ENCODE measurements around the gene DDC.
"Not testable (repeated sequence)": the region's sequence is repeated elsewhere in the genome, so short reads cannot be mapped to it uniquely, and the experiment has no call there.

Gene DDC

DNA sequence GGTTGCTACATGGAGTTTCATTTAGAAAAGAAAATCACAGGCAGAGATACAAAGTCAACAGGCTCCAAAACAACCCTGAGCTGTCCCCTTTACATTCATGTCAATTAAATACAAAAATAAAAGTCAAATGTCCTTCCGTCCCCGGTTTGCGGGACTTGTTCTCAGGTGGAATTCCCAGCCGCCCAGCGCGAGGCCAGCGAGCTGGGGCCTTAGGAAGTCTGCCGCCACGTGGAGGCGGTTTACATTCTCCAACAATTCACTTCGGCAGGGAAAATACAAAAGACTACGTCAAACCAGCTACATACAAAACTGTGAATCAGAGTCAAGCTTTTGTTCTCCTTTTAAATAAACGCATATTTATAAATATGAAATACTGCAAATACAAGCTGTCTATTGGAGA lies 25.3 kb upstream of the DDC start:
- DNase-seq (ENCODE audit: low read depth in 1 of 2, low spot score in 1 of 2) = no peak

DNA sequence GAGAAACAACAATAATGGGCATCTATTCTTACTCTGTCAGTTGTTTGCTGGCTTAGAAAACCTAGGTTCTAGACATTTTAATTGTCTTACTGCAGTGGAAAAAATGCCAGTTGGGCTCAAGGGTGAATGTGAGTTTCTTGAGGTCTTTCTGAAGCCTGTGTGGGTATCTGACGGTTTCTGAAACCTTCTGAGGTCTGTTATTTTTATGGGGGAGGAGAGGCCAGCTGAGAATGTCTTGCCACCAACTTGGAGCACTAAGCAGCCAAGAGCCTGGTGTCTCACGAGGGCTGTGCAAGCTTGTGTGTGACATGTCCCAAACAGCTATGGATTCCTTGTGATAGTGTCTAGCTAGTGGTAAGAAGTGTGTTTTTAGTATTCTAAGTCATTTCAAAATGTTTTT lies 24.2 kb upstream of the DDC start:
- DNase-seq (ENCODE audit: low read depth in 1 of 2, low spot score in 1 of 2) = no peak

DNA sequence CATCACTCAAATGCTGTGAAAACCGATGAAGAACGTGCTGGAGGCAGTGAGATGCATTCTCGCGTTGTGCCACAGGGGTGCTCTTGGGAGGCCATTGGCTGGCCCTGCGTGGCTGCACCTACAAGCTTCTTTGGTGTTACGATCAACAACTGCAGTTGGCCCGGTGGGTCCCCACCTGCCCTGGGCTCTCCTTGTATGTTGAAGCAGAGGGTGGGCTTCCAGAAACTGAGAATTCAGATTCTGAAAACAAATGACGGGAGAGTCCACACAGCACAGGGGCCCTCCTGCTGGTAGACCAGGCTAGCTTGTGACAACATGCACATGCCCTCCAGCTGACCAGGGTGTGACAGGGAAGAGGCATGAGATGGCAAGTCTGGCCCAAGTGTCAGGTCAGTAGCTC lies 23.7 kb upstream of the DDC start:
- no peak for DNase-seq (ENCODE audit: low read depth in 1 of 2, low spot score in 1 of 2)

DNA sequence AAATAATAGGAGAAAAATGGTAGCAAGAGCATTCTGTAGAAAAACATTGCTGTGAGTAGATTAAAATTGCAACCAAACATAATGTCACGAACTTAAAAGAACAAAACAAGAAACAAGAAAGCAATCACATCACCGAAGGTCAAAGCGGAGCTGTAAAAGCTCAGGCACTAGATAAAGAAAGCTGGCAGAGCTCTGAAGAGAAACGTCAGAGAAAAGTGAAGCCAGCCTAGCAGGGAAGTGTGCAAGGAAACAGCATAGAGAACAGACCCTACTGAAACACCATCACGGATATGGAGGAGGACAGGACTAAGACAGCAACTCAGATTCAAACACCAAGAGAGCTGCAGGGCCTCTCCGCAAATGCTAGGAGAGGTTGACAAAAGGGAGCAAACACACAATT lies 22.5 kb upstream of the DDC start:
- DNase-seq (ENCODE audit: low read depth in 1 of 2, low spot score in 1 of 2) = no peak

DNA sequence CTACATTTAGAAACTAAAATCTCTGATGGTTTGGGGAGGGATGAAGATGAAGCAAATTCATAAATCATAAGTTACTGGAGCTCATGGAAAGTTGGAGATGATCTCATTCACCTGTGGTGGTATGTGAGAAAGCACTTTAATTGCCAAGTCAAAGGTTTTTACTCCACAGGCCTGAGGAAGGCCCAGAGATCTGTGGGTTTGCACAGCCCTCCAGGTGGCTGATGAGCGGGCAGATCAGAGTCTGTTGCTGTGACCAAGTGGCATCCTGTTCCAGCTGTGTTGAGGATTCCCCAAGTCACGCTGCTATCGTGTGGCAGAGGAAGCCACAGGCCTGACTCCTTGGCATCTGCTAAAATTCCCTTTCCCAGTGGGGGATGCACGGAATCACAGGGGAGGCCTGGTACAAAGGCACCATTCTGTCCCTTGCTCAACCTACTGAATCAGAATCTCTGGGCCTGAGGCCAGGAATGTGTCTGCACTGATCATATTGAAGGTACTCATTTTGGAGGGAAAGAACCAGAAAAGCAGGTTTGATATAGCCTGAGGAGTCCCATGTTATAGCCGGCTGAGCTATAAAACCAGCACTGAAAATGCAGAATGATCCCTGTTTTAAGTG lies 19.7 kb upstream of the DDC start:
- no peak for DNase-seq (ENCODE audit: low read depth in 1 of 2, low spot score in 1 of 2)

DNA sequence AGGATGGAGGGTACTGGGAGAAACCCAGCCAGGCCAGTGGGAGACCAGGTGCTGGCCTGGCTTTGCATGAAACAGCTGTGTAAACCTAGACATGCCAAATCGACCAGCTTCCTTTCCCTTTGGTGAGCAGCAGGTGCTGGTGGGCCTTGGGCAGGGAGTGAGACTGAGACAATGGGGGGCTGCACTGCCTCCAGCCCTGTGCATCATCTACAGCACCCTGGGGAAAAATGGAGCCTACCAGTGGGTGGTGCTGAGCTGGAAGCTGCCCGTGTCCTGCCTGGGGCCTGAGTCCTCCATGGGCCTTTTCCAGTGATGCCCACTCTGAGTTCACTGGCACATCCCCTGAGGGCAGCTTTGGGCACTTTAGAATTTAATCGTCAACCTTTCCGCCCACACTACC lies 19.2 kb upstream of the DDC start:
- no peak for DNase-seq (ENCODE audit: low read depth in 1 of 2, low spot score in 1 of 2)

DNA sequence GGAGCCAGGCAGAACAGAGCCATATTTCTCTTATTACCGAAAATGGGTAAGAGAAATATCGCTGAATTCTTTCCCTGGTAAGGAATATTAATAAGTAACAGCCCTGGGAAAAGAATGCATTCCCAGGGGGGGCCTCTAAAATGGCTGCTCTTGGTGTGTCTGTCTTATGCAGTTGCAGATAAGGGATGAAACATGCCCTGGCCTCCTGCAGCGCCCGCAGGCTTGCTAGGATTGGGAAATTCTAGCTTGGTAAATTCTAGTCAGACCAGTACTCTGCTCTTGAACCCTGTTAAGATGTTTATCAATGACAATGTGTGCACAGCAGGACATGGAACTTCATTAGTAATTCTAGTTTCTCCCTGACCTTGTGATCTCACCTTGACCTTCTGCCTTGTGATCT lies 18.1 kb upstream of the DDC start:
- DNase-seq (ENCODE audit: low read depth in 1 of 2, low spot score in 1 of 2) = not testable (repeated sequence)

DNA sequence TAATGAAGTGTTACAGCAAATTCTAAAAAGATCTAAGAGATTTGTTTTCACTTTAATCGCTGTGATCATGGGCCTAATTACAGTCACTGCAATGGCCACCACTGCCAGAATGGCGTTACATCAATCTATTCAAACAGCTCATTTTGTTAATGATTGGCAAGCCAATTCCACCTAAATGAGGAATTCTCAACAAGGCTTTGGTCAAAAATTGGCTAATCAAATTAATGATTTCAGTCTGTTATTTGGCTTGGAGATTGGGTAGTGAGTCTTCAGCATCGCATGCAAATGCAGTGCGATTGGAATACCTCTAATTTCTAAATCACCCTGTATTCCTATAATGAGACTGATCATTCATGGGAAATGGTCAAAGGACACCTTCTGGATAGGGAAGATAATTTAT lies 17.1 kb upstream of the DDC start:
- DNase-seq (ENCODE audit: low read depth in 1 of 2, low spot score in 1 of 2) = not testable (repeated sequence)

DNA sequence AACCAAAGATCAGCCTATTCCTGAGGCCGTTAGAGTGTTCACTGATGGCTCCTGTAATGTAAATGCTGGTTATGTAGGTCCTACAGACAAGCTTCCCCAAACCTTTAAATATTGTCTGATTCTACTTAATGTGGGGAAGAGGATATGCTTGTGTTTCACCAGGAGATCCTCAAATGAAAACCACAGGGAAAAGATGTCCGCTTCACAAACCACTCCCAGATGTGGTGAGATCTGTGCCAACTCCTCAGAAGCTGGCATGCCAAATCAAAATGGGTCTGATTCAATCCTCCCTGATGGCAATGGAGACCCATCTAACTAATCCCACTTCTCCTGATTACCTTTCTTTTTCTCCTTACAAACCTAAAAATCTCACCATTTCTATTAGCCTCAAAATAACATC lies 15.5 kb upstream of the DDC start:
- DNase-seq (ENCODE audit: low read depth in 1 of 2, low spot score in 1 of 2) = not testable (repeated sequence)

DNA sequence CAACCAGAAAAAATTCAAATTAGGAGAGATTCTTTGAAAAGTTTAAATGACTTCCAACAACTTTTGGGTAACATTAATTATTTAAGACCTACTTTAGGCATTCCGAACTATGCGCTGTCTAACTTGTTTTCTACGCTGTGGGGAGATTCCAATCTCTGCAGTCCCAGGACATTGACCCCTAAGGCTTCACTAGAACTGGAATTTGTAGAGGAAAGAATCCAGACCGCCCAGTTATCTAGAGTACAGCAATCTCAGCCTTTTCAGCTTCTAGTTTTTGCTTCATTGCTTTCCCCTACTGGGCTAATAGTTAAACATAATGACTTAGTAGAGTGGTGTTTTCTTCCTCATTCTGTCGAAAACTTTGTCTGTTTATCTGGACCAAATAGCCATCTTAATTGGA lies 14.9 kb upstream of the DDC start:
- no peak for DNase-seq (ENCODE audit: low read depth in 1 of 2, low spot score in 1 of 2)

DNA sequence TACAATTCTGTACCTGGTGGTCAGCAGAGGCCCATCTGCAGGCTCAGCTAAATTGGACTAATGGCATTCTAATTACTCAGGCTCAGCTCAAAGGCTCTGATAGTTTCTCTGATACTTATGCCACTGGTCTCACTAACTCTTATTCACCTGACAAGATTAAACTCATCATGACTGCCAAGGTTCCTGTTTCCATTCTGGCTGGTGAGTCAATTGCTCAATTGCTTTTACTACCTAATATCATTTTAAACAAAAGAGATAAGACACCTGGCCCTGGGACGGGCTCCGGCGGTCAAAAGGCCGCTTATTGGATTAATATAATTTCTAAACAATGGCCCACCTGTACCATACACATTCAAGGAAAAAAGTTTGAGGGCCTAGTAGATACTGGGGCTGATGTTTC lies 12.9 kb upstream of the DDC start:
- not testable (repeated sequence) for DNase-seq (ENCODE audit: low read depth in 1 of 2, low spot score in 1 of 2)

DNA sequence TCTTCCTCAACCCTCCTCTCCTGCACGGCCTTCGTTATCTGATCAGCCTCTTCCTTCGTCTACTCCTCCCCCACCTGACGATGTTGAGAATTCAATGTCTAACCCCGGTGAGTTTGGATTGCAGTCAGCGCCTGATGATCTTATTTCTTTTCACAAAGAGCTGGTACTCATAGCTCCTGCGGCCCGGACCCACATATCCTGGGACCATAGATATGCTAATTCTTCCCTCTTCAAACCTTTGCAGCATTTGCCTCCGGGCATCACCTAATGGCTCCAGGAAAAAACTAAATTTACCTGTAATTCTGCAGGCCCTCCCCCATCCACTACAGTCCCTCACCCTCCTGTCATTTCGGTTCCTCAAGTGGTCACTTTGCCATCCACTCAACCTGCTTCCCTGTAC lies 12.4 kb upstream of the DDC start:
- no peak for DNase-seq (ENCODE audit: low read depth in 1 of 2, low spot score in 1 of 2)

DNA sequence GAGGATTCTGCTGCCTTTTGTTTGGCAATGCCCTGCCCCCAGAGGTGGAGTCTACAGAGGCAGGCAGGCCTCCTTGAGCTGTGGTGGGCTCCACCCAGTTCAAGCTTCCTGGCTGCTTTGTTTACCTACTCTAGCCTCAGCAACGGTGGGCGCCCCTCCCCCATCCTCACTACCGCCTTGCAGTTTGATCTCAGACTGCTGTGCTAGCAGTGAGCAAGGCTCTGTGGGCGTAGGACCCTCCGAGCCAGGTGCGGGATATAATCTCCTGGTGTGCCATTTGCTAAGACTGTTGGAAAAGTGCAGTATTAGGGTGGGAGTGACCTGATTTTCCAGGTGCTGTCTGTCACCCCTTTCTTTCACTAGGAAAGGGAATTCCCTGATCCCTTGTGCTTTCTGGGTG lies 11.2 kb upstream of the DDC start:
- DNase-seq (ENCODE audit: low read depth in 1 of 2, low spot score in 1 of 2) = not testable (repeated sequence)

DNA sequence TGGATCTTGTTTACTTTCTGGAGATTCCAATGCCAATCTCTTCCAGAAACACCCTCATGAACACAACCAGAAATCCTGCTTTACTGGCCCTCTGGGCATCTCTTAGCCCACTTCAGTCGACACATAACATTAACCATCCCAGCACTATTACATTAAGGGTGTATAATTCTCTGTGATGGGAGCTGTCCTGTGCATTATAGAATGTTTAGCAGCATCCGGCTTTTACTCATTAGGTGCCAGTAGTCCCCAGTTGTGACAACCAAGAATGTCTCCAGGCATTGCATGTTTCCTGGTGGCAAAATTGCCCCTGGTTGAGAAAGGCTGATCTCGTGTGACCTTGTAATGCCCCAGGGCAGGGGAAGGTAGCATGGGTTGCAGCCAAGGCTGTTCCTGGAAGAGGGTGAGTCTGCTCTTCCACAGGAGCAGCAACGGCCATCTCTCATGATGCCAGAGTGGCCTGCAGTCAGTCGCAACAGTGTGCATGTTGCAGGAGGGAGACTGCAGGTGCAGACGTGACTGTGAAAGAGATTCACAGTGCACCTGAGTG lies 2.6 kb upstream of the DDC start:
- no peak for DNase-seq (ENCODE audit: low read depth in 1 of 2, low spot score in 1 of 2)

DNA sequence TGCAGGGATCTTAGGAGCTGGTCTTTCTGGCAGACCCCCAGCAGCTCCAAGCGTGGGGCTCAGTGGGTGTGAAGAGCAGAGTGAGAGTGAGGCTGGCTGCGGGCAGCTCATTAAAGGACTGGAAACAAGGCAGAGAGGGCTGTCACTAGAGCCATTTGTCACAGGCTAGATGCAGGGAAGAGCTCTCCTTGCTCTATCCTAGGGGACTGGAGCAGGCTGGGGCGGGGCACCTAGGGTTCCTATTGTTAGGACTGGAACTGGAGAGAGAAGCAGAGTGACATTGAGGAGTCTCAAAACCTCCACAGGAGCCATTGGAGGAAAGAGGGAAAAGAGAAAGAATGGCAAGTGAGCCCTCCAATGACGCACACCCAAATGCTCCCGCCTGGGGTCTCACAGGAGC lies 772 bp upstream of the DDC start:
- no peak for DNase-seq (ENCODE audit: low read depth in 1 of 2, low spot score in 1 of 2)

DNA sequence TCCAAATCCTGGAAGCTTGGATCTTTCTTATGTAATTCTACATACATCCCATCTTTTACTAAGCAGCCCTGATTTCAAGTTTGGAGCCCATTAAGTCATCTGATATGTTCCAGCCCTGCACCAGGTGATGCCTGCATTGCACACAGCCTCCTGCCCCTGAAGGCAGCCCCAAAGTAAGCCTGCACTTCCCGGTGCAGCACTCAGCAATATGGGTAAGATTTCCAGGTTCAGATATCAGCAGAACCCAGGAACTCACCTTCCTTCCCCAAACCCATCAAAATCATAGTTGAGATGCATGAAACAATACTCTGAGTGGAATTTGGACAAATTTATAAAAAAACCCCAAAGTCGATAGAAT lies 333 bp upstream of the DDC start:
- no peak for DNase-seq (ENCODE audit: low read depth in 1 of 2, low spot score in 1 of 2)

DNA sequence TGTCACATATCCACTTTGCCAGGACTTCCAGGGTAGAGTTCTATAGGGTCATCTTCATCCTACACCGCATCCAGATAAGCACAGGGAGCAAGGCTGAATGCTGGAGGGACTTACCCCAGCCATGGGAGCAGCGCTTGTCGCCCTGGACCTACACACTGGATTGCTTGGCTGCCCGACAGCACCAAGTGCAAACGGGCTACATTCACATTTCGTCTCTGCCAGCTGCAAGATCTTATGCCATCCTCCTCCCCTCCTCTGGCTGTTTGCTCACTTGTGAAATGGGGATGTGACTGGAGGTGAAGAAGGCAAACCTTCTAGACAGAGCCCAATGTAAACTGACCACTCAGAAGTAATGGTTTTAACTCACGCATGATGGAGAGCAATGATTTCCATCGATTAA lies 1.0 kb downstream of the DDC start:
- DNase-seq (ENCODE audit: low read depth in 1 of 2, low spot score in 1 of 2) = no peak

DNA sequence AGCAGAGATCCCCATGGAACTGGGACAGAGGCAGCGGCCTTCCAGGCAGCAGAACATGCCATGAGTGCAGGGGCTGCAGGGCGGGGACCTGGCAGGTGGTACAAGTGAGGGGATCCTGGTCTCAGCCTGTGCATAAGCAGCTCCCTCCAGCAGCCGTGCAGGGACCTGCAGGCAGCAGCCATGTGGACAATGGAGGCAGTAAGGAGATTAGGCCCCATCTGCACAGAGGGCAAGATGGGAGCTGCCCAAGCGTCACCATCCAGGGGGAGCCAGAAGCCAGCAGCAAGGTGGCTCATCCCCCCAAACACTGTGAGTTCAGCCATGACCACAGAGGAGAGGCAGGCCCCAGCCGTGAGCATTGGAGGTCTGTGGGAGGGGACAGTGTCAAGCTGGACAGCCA lies 3.1 kb downstream of the DDC start:
- no peak for DNase-seq (ENCODE audit: low read depth in 1 of 2, low spot score in 1 of 2)

DNA sequence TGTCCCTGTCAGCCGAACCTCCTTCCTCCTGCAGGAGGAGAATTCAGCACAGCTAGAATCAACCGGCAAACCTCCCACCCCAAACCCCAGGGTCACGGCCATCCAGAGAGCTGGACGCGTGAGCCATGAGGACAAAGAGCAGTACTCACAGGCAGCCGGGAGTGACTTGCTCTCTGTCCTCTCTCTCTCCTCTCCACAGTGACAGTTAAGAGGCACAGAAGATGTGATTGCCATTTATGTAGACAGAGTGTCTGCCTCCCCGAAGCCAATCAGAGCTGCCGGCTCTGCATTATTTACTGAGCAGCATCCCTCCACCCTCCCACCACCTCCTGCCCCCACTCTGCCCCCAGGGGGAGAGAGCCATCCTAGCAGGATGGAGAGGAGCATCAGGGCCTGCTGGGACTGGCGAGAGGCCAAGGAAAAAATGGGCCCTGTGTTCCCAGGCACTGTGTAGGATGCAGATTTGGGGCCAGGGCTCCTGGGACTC lies 4.3 kb downstream of the DDC start:
- DNase-seq (ENCODE audit: low read depth in 1 of 2, low spot score in 1 of 2) = no peak

DNA sequence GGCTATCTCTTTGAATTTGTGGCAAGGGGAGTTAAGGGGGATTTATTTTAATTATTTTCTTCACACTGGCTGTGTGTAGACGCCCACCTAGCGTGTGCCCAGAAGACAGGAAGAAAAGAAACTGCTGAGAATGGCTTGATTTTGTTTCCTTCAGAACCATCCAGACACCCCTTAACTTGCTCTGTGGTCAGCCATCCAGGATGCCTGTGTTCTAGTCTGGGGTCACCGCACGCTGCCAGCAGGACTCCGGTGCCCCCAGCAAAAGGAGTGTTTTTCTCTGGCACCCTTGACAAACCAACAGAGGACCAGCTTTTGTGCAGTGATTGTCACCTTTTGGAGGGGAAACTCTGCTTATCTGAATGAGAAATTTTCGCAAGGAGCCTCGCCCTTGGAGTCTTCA lies 5.3 kb downstream of the DDC start:
- DNase-seq (ENCODE audit: low read depth in 1 of 2, low spot score in 1 of 2) = no peak

DNA sequence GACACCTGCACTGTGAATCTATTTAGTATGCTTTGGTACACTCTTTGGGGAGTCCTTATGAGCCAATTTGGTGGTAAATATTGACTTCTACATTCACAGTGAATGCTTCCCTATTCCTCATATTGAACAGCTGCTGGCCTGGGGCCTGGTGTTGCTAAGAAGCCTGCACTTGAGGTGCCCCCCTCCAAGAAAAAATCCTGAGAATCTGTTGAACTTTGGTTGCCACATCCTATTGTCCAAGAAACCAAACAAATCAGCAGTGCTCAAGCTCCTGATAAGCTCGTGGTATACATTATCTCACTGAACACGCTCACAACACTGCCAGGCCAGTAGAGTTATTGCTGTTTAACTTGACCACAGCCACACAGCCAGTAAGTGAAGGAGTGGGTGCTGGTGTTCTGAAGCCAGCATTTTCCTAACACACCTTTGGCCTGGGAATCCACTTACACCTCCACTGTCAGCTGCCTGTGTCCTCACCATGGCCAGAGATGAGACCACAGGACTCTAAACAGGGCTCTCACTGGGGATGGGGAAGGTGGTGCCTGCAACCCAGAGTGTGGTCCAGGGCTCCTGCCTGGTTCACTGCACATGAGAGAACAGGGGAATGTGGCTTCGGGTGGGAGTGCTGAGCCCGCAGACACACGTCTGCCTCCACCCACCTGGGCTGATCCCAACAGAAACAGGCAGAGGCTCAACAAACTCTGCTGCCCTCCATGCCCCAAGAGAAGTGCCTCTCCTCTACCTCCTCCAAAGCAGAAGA lies 6.7 kb downstream of the DDC start:
- no peak for DNase-seq (ENCODE audit: low read depth in 1 of 2, low spot score in 1 of 2)

DNA sequence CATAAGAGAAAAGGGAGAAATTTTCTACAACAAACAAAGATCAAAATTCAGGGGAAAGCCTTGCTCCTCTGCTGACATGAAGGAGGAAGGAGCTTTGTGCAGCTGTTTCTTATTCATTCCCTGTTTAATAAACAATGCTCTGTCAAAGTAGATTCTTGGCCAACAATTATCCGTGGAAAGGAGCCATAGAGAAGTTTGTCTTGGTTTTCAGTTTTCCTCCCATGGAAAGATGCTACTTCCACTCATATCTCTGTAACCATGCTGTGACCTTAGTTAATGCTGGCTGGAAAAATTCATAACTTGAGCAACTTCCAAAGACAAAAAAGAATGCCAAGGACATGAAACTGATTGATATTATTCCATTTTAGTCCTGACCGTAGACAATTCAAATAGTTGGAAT lies 8.1 kb downstream of the DDC start:
- DNase-seq (ENCODE audit: low read depth in 1 of 2, low spot score in 1 of 2) = no peak
